Caco-2 (cell line): Measurements from ENCODE around the gene CMKLR1. TPM values are rescaled to one million over a fixed set of nuclear protein-coding genes. Genes with fewer than 3 reads are reported as not detected.

Source experiments
- BruUV-seq: library from RNA; stranded (reverse); fragments of 400-500 nt; replicated peaks from 2 replicates; lab custom pipeline; 2021; lab: Mats Ljungman, UMichigan
- CTCF ChIA-PET: fragments of 300-600 bp; sonication (Branson Sonifier 250); formaldehyde crosslinking; loops from one replicate; lab custom pipeline; 2022; ENCODE audit warnings: antibody characterized with exemption; lab: Charles Lee
- POLR2A ChIA-PET: fragments of 300-600 bp; sonication (Branson Sonifier 250); formaldehyde crosslinking; loops from one replicate; lab custom pipeline; 2022; ENCODE audit warnings: antibody characterized with exemption; lab: Charles Lee
- DNase-seq, 2 experiments: peaks; one replicate each; pipeline versions ENCODE4 v3.0.0 to v3.0.0-alpha.2; 2020 to 2022
- H3K27me3 ChIP-seq: replicated peaks from 2 replicates; pipeline ENCODE4 v1.6.0; 2011; ENCODE audit warnings: low read length; ENCODE audit not compliant: control insufficient read depth, insufficient read depth
- H3K36me3 ChIP-seq: 2 replicates; pipeline ENCODE4 v1.5.1; 2011; ENCODE audit warnings: low read length; ENCODE audit not compliant: control insufficient read depth, insufficient read depth
- H3K4me1 ChIP-seq: fragments of 250-450 bp; sonication (Bioruptor Pico); 2 replicates; pipeline ENCODE4 v1.5.1; 2020; ENCODE audit warnings: mild to moderate bottlenecking
- H3K4me3 ChIP-seq: 2 replicates; pipeline ENCODE4 v1.5.1; 2011; ENCODE audit warnings: low read depth, mild to moderate bottlenecking, control low read depth, low read length
- H3K9me3 ChIP-seq: fragments of 250-450 bp; sonication (Bioruptor Pico); 2 replicates; pipeline ENCODE4 v1.5.1; 2020; ENCODE audit warnings: mild to moderate bottlenecking, moderate library complexity
- H3K27ac Mint-ChIP-seq: one replicate; pipeline ENCODE4 v1.8.0; 2022; ENCODE audit warnings: mixed read lengths; ENCODE audit not compliant: unreplicated experiment
- H3K27me3 Mint-ChIP-seq: one replicate; pipeline ENCODE4 v1.8.0; 2022; ENCODE audit warnings: mixed read lengths; ENCODE audit not compliant: insufficient read depth, unreplicated experiment
- H3K36me3 Mint-ChIP-seq: one replicate; pipeline ENCODE4 v1.8.0; 2022; ENCODE audit warnings: mild to moderate bottlenecking, mixed read lengths; ENCODE audit not compliant: insufficient read depth, unreplicated experiment
- H3K4me1 Mint-ChIP-seq: one replicate; pipeline ENCODE4 v1.8.0; 2022; ENCODE audit warnings: low read depth, mixed read lengths; ENCODE audit not compliant: unreplicated experiment
- H3K4me3 Mint-ChIP-seq: one replicate; pipeline ENCODE4 v1.8.0; 2022; ENCODE audit warnings: mild to moderate bottlenecking, moderate library complexity, mixed read lengths; ENCODE audit not compliant: unreplicated experiment
- H3K9me3 Mint-ChIP-seq: one replicate; pipeline ENCODE4 v1.8.0; 2022; ENCODE audit warnings: mixed read lengths; ENCODE audit not compliant: unreplicated experiment
- intact Hi-C: fragments of 100-400 bp; cut with micrococcal nuclease; formaldehyde crosslinking; loops from one replicate; pipeline ENCODE4 v1.10.0; 2022; ENCODE audit not compliant: unreplicated experiment
- total RNA-seq: library from RNA; stranded (reverse); gene quantifications from 2 replicates; pipeline ENCODE4 v1.2.3, GENCODE V29; 2022
- TF ChIP-seq, protein P1 (sequence below), 2 experiments: fragments of 200-600 bp in 1 of 2; IDR thresholded peaks; 1 replicate in 1 of 2; 2 replicates in 1 of 2; pipeline versions ENCODE4 v1.5.1 to v1.8.0; 2011 to 2022; ENCODE audit warnings: antibody characterized with exemption in 1 of 2, control low read depth in 1 of 2, inconsistent platforms in 1 of 2, low read depth in 1 of 2, low read length in 1 of 2, mild to moderate bottlenecking in 1 of 2, moderate library complexity in 1 of 2; ENCODE audit not compliant: insufficient read depth in 1 of 2, severe bottlenecking in 1 of 2, unreplicated experiment in 1 of 2

Gene CMKLR1
- total RNA-seq, 1 experiment from 2014 or later = not detected

DNA sequence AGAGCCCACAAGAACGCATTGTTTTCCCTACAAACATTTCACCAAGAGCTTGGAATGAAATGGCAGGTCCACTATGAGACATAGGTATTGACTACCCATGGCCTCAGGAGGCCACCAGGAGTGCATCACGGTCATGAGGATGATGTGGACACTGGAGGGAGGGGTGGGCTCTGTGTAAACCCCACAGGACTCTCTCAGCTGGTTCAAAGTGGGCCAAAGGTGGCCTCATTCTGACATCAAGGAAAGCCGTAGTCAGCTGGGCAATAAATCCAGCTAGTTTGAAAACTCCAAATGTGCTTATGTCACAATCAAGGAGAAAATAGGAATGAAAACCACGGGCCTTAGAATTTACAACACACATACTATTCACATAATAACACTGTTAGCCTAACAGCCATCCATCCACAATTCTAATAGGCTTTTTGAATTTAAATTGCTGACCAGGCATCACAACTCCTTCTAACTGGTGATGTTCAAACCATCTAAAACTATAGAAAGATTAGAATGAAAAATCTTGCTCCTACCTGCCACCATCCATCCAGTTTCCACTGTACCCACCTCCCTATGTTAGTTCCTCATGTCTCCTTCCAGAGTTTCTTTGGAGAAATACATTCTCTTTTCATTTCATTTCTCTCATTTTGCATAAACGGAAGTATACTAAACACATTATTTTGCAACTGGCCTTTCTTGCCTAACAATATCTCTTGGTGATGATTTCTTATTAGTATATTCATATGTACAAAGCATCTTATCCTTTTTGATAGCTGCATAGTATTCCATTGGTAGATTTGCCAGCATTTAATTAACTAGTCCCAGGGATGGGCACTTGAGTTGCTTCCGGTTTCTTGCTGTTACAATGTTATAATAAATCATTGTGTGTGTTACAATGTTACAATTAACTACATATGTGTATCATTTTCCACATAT is 21.5 kb downstream of the CMKLR1 start:
- Mint-ChIP-seq H3K27ac (no peak overlapping the region), H3K36me3 (peaks cover 6% of the 10 kb centered on the region), H3K9me3 (no peaks in the 10 kb centered on the region), H3K4me3 (no peak overlapping the region), H3K4me1 (peaks cover 17% of the 10 kb centered on the region), H3K27me3 (peaks cover 3% of the 10 kb centered on the region)
- TF ChIP-seq, protein P1, sequence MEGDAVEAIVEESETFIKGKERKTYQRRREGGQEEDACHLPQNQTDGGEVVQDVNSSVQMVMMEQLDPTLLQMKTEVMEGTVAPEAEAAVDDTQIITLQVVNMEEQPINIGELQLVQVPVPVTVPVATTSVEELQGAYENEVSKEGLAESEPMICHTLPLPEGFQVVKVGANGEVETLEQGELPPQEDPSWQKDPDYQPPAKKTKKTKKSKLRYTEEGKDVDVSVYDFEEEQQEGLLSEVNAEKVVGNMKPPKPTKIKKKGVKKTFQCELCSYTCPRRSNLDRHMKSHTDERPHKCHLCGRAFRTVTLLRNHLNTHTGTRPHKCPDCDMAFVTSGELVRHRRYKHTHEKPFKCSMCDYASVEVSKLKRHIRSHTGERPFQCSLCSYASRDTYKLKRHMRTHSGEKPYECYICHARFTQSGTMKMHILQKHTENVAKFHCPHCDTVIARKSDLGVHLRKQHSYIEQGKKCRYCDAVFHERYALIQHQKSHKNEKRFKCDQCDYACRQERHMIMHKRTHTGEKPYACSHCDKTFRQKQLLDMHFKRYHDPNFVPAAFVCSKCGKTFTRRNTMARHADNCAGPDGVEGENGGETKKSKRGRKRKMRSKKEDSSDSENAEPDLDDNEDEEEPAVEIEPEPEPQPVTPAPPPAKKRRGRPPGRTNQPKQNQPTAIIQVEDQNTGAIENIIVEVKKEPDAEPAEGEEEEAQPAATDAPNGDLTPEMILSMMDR (IDR thresholded peaks at IDR 0.05; ENCODE audit: insufficient read depth in 1 of 2, low read depth in 1 of 2, low read length in 1 of 2, severe bottlenecking in 1 of 2, unreplicated experiment in 1 of 2) = no peak
- ChIA-PET POLR2A (no interaction called here), CTCF (no interaction called here)
- H3K27me3 ChIP-seq = no peaks in the 10 kb centered on the region
- intact Hi-C loops = no loop called here
- no peaks in the 10 kb centered on the region for H3K36me3 ChIP-seq
- no peaks in the 10 kb centered on the region for H3K9me3 ChIP-seq
- no peak for DNase-seq
- H3K4me1 ChIP-seq = peaks cover 18% of the 10 kb centered on the region
- no TSS peak for BruUV-seq
- no peak overlapping the region for H3K4me3 ChIP-seq

DNA sequence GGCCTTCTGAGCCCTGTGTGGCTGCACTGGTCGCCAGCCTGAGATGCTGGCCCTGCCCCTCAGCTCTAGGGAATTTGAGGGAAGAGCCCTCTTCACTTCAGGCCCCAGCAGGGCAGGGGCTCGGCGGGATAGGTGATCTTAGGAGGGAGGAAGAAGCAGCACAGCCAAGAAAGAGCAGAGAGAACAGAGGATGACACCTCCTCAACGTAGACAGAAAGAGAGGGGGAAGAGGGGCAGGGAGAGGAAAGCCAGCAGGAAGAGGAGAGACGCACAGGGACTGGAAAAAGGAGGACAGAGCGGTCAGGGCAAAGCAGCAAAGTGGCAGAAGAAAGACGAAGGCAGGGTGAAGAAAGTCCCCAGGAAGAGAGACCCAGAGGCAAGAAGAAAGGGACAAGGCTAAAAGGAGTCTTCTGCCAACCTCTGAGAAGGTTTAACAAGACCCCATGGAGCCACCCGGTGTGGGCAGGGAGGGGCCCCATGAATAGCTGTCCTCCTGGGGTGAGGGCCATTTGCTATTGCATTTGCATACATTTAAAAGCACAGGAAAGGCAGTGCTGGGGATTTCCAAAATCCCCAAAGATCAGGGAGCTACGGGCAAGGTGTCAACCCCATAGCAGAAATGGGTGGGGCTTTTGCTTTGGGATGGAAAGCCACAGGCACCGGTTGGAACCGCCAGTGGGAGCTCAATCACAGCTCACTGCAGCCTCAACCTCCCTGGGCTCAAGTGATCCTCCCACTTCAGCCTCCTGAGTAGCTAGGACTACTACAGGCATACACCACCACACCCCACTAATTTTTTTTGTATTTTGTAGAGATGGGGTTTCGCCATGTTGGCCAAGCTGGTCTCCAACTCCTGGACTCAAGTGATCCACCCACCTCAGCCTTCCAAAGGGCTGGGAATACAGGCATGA is 22.7 kb downstream of the CMKLR1 start:
- H3K27me3 Mint-ChIP-seq = peaks cover 3% of the 10 kb centered on the region
- TF ChIP-seq, protein P1 (IDR thresholded peaks at IDR 0.05; ENCODE audit: insufficient read depth in 1 of 2, low read depth in 1 of 2, low read length in 1 of 2, severe bottlenecking in 1 of 2, unreplicated experiment in 1 of 2) = no peak
- Histone ChIP-seq H3K4me3 (no peak overlapping the region), H3K27me3 (no peaks in the 10 kb centered on the region), H3K9me3 (no peaks in the 10 kb centered on the region), H3K4me1 (peaks cover 25% of the 10 kb centered on the region), H3K36me3 (no peaks in the 10 kb centered on the region)
- H3K36me3 Mint-ChIP-seq = peaks cover 6% of the 10 kb centered on the region
- H3K4me3 Mint-ChIP-seq = no peak overlapping the region
- BruUV-seq = no TSS peak
- H3K9me3 Mint-ChIP-seq = no peaks in the 10 kb centered on the region
- H3K4me1 Mint-ChIP-seq = peaks cover 17% of the 10 kb centered on the region
- CTCF ChIA-PET = no interaction called here
- H3K27ac Mint-ChIP-seq = no peak overlapping the region
- POLR2A ChIA-PET = no interaction called here
- intact Hi-C loops = no loop called here
- no peak for DNase-seq

DNA sequence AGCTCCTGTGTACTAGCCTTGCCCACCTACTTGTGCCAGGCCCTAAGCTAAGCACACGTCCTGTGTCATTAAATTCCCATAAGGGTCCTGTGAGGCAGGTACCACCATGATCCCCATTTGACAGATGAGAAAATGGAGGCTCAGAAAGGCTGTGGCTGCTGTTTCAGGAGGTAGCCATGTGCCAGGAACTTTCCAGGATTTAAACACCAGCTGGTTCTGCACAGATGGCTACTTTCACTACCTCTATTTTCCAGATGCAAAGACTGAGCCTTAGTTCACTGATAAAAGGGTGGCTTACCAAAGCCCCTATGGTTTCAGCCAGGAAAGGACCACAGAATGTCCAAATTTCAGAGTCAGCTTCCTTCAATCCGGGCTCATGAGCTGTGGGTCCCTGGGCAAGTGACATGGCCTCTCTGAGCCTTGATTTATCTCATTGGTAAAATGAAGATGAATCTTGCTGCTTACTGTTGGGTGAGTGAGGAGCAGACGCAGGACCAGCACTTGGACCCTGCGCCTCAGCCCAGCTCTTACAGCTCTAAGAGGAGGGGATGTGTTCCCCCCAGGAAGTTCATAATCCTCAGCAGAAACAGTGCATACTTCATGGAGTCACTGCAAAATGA is 23.5 kb downstream of the CMKLR1 start:
- no peak overlapping the region for H3K4me3 ChIP-seq
- Mint-ChIP-seq H3K4me1 (peaks cover 17% of the 10 kb centered on the region), H3K27ac (no peak overlapping the region), H3K9me3 (no peaks in the 10 kb centered on the region), H3K36me3 (peaks cover 6% of the 10 kb centered on the region), H3K27me3 (peaks cover 3% of the 10 kb centered on the region), H3K4me3 (no peak overlapping the region)
- POLR2A ChIA-PET = interaction anchor here (0.6 kb wide), 1 partner anchor 1284 kb away, joined by 4 read pairs; no protein-coding TSS in a partner anchor
- H3K9me3 ChIP-seq = no peaks in the 10 kb centered on the region
- no TSS peak for BruUV-seq
- no peak for DNase-seq
- TF ChIP-seq, protein P1 (IDR thresholded peaks at IDR 0.05; ENCODE audit: insufficient read depth in 1 of 2, low read depth in 1 of 2, low read length in 1 of 2, severe bottlenecking in 1 of 2, unreplicated experiment in 1 of 2) = no peak
- H3K4me1 ChIP-seq = peaks cover 25% of the 10 kb centered on the region
- intact Hi-C loops = no loop called here
- CTCF ChIA-PET = no interaction called here
- H3K36me3 ChIP-seq = no peaks in the 10 kb centered on the region
- no peaks in the 10 kb centered on the region for H3K27me3 ChIP-seq
